AML-193 (cell line): Measurements from ENCODE around the gene KCNK13.
"Not testable (repeated sequence)": the region's sequence is repeated elsewhere in the genome, so short reads cannot be mapped to it uniquely, and the experiment has no call there.

Experiments used
- DNase-seq, 2 experiments: peaks; one replicate each; lab custom pipeline; 2025; lab: John Stamatoyannopoulos, UW

KCNK13 gene

DNA sequence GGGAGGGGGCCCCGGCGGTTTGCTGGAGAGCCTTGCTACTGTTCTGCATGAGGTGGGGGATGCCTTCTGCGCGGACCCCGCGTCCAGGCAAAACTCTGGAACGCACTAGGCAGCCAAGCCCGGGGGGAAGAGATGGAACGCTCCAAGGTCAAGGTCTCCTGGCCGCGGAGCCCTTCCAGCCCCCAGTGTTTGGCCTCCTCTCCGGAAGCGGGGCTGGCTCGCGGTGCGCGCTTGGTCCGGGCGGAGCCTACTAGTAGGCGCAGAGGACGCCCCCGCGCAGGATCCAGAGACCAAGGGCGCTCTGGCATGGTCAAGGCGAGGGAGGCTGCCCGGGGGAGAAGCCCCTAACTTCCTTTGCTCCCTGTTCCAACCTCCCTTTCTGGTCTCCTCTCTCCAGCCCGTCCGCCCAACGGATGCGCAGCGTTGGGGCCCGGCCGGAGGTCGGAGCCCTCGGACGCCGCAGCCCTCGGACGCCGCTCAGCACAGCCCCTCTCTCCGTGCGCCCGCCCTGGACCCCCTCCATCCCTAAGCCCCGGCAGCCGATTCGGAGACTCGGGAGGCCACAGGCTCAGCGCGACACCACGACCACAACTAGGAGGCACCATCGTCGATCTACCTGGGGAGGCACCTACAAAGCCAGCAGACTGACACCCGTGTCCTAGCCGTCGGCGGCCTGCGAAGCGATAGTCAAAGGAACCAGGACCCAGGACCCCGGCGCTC, 669 bp upstream of the KCNK13 start:
- DNase-seq, result no peak

GRCh38 chr14:90062127-90062794, 467 bp downstream of the KCNK13 start:
- no peak for DNase-seq

- DNase-seq, result no peak
Measured at GRCh38 chr14:90062822-90063539, 1.2 kb downstream of the KCNK13 start.

DNA sequence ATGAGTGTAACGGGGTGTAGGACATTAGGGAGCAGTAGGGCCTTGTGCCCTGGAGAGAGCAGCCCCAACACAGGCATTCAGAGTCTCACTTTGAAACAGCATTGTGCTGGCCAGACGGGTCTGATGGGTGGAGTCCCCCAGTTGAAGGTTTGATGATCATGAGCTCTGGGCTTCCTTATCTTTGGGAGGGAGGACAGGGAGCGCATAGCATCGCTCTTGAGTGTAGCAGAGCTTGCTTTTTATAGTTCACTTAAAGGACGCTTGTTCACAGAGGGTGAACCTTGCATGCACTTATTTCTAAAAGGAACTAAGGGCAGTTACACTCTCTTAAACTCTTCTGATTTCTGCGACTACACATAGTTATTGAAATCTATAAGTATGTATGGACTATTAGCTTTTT, 10.6 kb downstream of the KCNK13 start:
- no peak for DNase-seq

DNA sequence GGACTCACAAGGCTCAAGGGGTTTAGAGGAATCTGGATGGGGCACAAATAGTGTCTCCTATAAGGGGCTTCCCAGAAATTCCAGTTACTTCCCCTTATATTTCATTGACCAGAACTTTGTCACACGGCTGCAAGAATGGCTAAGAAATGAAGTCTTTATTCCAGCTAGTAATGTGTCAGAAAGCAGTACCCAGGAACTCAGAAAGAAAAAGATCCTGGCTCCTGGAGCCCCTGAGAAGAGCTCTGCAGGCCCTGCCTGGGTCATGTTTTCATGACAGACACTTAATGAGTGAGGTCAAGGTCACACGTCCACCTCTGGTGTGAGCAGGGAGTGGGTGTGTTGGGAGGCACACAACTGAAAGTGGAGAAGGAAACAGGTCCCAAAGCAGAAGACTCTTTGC, 17.8 kb downstream of the KCNK13 start:
- DNase-seq, result no peak

GRCh38 chr14:90087433-90087832, 25.6 kb downstream of the KCNK13 start:
- peak; percentile 86 to 90 for DNase-seq

DNA sequence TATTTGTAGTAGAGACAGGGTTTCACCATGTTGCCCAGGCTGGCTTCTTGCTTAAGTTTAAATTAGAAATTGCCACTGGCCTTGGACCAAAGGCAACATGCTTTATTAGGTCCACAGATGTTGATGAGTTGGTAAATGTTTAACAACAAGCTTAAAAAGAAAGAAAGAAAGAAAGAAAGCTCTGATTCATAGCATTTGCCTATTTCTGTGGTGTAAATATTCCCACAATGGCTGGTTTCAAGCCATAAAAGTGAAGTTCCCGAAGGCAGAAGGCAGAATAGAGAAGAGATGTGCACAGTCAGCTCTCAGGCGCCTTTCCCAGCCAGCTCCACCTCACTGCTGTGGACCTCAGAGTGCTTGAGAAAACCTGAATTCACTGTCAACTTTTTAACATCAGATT, 26.4 kb downstream of the KCNK13 start:
- no peak for DNase-seq

- DNase-seq, result not testable (repeated sequence)
Measured at GRCh38 chr14:90089486-90089885, 27.7 kb downstream of the KCNK13 start.

- DNase-seq, result no peak
Measured at GRCh38 chr14:90091393-90091792, 29.6 kb downstream of the KCNK13 start.

DNA sequence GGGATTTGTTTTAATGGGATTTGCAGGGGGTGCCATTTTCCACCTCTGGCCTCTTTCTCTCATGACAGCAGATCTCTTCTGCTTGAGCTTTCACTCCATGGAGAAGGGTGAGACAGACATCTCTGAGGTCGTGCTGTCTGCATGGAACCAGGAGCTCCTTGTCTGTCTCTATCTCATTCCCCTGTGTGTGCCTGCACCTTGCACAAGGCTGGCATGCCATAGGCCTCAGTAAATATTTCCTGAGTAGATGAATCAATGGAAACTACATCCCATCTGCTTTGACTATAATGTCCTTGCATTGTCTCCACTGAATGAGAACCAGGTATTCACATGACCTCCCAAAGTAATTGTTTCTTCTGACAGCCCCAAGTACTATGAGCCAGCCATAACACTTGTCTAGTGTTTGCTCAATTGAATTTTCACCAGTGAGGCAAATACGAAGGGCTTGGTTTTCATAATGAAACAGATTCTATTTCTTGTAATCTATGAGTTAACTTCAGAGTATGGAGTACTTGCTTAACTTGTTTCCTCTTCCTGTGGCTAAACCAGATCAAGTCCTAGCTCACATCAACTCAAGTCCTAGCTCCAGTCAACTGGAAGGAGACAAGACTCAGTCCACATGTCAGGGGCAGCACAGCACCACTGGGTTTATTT, 32.3 kb downstream of the KCNK13 start:
- DNase-seq, result peak in 1 of 2 experiments; percentile 25

GRCh38 chr14:90095096-90095495, 33.3 kb downstream of the KCNK13 start:
- DNase-seq, result no peak

DNA sequence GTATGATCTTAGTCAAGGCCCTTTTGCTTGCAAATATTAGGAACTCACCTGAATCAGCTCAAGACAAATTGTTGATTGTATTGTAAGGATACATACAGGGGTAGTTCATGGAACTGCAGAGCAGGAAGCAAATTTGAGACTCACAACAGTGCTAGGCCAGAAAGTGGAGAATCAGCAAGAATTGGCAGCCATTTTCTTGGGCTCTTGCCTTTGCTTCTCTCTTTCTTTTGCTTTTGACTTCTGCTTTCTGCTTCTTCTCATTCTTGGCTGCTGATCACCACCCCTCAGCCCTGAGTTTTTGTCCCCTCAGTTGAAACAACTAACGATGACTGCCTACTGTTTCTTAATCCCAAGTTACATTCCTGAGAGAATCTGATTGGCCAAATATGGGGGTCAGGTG, 34.8 kb downstream of the KCNK13 start:
- DNase-seq, result no peak

DNA sequence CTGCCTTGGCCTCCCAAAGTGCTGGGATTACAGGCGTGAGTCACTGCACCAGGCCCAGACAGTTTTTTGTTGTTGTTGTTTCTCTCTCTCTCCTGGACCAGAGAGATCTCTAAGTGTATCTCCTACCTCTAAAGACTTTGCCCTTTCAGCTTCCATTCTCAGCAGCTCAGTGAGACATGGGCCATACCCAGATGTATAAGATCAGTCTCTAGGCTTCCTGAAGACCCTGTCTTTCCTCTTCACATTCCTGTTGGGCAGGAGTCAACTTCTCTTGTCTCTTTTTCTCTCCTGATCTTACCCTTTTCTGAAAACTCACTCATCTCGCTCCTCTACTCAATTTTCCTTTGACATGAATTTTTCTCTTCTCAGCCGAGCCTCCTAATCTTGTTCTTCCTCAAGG, 42.0 kb downstream of the KCNK13 start:
- DNase-seq, result no peak

- no peak for DNase-seq
Measured at GRCh38 chr14:90105756-90106155, 44.0 kb downstream of the KCNK13 start.

- no peak for DNase-seq
Measured at GRCh38 chr14:90107789-90108188, 46.0 kb downstream of the KCNK13 start.

DNA sequence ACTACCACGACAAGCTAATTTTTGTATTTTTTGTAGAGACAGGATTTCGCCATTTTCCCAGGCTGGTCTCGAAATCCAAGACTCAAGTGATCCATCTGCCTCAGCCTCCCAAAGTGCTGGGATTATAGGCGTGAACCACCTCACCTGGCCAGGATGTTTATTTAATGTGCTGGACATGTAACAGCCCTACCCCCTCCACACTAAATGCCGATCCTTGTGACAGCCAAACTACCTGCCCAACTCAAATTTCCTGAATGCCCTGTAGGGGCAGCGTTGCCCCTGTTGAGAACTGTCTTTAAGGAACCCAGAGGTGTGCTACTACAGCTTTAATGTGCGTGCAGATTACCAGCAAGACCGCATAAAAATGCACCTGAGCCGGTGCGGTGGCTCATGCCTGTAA, 48.1 kb downstream of the KCNK13 start:
- DNase-seq, result peak; percentile 2 to 12

DNA sequence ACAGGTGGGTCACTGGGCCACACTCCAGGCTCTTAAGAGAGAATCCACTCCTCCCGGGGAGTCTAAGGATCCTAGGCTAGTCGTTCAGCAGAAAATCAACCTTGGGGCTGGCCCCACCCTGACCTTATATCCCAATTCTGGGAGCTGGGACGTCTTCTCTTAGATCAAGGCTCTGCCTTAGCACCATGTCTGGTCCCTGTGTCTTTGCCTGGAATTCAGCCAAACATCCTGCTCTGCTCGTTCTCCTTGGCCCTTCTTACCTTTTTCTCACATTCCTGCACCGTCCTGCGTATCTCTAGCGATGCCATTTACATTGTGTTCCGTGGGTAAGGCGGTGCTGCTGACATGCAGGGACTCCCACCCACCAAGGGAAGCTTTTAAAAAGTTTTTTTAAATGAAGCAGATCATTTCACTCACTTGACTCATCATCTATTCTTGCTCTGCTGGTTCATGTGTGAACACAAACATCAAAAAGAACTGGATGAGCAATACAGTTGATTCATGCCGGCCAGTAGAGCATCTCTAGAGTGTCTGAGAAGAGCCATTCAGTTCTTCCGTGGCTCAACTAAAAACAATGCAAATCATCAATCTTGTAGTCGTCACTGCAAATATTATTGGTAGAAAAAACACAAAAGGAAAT, 50.2 kb downstream of the KCNK13 start:
- no peak for DNase-seq

DNA sequence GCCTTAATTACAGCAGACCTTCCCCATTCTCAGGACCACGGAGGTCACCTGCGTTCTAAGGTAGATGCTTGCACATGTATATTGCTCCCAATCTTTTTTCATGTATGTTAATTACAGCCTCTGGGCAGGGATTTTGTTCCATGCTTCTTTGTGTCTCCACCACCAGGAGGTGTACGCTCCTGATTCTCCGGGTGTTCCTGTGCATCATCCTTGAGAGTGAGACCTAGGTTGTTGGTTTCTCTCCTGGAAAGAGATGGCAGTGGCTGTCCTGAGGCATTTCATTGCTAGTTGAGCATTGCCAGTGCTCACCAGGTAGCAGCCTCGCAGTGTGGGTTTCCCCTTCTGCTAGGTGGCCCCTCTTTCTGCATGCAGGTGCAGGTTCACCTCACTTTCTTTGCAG, 52.8 kb downstream of the KCNK13 start:
- DNase-seq, result no peak

DNA sequence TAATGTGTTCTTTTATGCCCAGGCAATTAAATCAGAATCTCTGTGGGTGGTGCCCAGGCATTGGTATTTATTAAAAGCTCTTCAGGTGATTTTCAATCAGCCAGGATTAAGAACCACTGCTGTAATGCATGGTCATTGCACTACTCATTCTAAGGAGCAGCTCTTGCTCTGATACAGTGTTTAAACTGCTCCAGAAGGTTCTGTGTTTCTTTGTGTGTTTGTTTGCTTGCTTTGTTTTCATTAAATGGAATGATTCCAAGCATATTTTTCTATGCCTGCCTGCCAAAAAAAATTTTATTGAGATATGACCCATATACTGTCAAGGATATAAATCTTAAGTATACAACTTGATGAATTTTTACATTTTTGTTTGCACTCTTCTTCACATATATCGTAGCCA, 54.0 kb downstream of the KCNK13 start:
- DNase-seq, result no peak

- DNase-seq, result no peak
Measured at GRCh38 chr14:90116444-90116843, 54.6 kb downstream of the KCNK13 start.

DNA sequence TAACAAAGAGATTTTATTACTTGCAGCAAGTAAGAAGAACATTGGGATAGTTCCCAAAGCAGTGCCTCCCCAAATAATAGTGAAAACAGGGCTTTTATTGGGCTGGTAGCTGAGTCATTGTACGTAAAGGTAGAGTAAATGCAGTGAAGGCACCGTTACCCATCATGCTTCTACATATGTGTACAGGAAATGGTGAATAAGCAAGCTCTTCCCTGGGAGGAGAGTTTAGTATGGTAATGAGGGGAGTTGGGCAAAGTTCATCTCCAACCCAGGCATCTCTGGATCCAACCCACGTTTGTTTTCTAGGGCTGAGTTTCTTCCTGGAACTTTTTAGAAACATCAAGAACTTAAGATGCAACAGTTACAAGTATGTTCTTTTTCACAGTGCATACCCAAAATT, 56.2 kb downstream of the KCNK13 start:
- DNase-seq, result no peak

GRCh38 chr14:90126260-90126659, 64.5 kb downstream of the KCNK13 start:
- DNase-seq, result no peak
